HCEC 1CT (cell line): ENCODE data around the gene SMG6.
"Not testable (repeated sequence)": the region's sequence is repeated elsewhere in the genome, so short reads cannot be mapped to it uniquely, and the experiment has no call there.

Source experiments
- DNase-seq: peaks from one replicate; pipeline ENCODE4 v3.0.0-alpha.2; 2017

Gene SMG6

GRCh38 chr17:2259769-2260536 lies 43.6 kb downstream of the SMG6 start:
- DNase-seq, result peak; percentile 17

- not testable (repeated sequence) for DNase-seq
Observed at GRCh38 chr17:2258830-2259229, 44.8 kb downstream of the SMG6 start.

GRCh38 chr17:2253768-2254406 lies 49.7 kb downstream of the SMG6 start:
- DNase-seq, result no peak

GRCh38 chr17:2253362-2253761 lies 50.2 kb downstream of the SMG6 start:
- no peak for DNase-seq

- DNase-seq, result no peak
Observed at GRCh38 chr17:2251098-2251497, 52.5 kb downstream of the SMG6 start.

GRCh38 chr17:2250140-2251095 lies 53.2 kb downstream of the SMG6 start:
- DNase-seq, result peak; percentile 57

GRCh38 chr17:2247005-2247404 lies 56.6 kb downstream of the SMG6 start:
- no peak for DNase-seq

- peak; percentile 87 for DNase-seq
Observed at GRCh38 chr17:2244545-2245525, 58.8 kb downstream of the SMG6 start.

- no peak for DNase-seq
Observed at GRCh38 chr17:2243953-2244352, 59.6 kb downstream of the SMG6 start.

- peak; percentile 72 for DNase-seq
Observed at GRCh38 chr17:2241823-2242222, 61.8 kb downstream of the SMG6 start.

- no peak for DNase-seq
Observed at GRCh38 chr17:2240541-2240940, 63.0 kb downstream of the SMG6 start.

GRCh38 chr17:2239882-2240430 lies 63.6 kb downstream of the SMG6 start:
- peak; percentile 90 for DNase-seq

- no peak for DNase-seq
Observed at GRCh38 chr17:2239170-2239551, 64.4 kb downstream of the SMG6 start.

GRCh38 chr17:2238432-2239169 lies 65.0 kb downstream of the SMG6 start:
- DNase-seq, result no peak

- no peak for DNase-seq
Observed at GRCh38 chr17:2237950-2238349, 65.6 kb downstream of the SMG6 start.

- no peak for DNase-seq
Observed at GRCh38 chr17:2237521-2237921, 66.1 kb downstream of the SMG6 start.

- DNase-seq, result no peak
Observed at GRCh38 chr17:2235792-2236366, 67.7 kb downstream of the SMG6 start.

GRCh38 chr17:2235265-2235664 lies 68.3 kb downstream of the SMG6 start:
- DNase-seq, result no peak

GRCh38 chr17:2233441-2233947 lies 70.1 kb downstream of the SMG6 start:
- peak; percentile 48 for DNase-seq

- DNase-seq, result peak; percentile 30
Observed at GRCh38 chr17:2232244-2232638, 71.3 kb downstream of the SMG6 start.

GRCh38 chr17:2230877-2231276 lies 72.7 kb downstream of the SMG6 start:
- DNase-seq, result no peak
